ENCODE results near the gene MFRP.

The MFRP gene

DNA sequence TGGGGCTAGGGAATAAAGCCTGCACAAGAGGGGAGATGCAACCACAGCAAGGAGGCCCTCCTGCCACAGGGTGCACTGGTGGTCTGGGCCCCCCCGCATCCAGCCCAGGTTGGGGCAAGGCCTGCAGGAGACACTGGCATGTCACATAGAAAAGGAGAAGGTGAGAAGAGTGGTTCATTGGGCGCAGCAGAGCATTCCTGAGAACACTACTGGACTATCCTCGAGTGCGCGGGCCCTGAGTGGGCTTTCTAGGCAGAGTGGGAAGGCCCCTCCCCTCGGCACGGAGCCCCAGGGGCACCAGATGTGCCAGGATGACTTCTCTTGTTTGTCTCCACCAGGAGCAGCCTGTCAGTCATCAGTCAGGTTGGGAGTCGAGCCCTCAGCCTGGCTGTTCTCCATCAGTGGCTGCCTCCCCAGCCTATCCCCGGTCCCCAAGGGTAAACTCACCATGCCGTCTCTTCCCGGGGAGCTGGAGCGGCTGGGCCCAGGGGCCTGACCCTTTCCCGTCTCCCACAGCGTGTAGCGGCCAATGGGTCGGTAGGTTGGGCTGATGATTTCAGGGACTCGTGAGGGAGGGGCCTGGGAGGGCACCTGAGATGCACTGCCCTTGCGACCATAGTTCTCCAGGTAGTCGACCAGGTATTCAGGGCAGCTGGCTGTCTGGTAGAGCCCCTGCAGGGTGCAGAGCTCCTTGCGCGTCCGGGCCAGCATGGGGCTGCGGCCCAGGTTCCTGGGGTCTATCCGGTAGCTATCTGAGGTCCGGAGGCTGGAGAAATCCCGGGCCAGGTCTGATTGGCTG lies 26.0 kb upstream of the MFRP start:
- no peaks in the 10 kb centered on the region for H3K27me3 ChIP-seq (ENCODE audit: insufficient read depth, low read length)
- peaks cover 35% of the 10 kb centered on the region for H3K4me1 ChIP-seq (ENCODE audit: insufficient read depth, low read length)
- H3K4me3 ChIP-seq (ENCODE audit: low read length): no peak overlapping the region
- 93% methylated on average over 26 of the region's 26 CpGs for WGBS
- H3K9ac ChIP-seq (ENCODE audit: low read depth, low read length): no peak overlapping the region
- H3K36me3 ChIP-seq (ENCODE audit: insufficient read depth, low read length): no peaks in the 10 kb centered on the region
- H3K9me3 ChIP-seq (ENCODE audit: insufficient read depth, low read depth, low read length): no peaks in the 10 kb centered on the region
- no peak overlapping the region for H3K27ac ChIP-seq (ENCODE audit: low read depth, low read length)

DNA sequence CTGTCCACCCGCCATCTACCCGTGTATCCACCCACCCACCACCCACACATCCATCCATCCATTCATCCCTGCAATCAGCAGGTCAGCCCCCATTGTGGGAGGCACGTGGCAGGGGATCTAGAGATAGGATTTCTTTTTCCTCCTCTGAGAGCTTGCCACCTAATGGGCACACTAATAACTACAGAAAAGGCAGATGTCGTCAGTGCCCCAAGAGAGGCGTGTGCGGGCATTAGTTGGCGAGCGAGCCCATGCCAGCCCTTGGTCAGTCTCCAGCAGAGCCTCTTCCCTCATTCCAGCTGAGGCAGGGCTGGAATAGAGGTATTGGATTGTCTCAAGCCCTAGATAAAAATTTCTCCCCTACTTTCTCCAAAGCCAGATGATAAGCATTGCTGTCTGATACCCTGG lies 25.3 kb upstream of the MFRP start:
- Histone ChIP-seq H3K4me1 (ENCODE audit: insufficient read depth, low read length) (peaks cover 32% of the 10 kb centered on the region), H3K36me3 (ENCODE audit: insufficient read depth, low read length) (no peaks in the 10 kb centered on the region), H3K27ac (ENCODE audit: low read depth, low read length) (no peak overlapping the region), H3K9ac (ENCODE audit: low read depth, low read length) (no peak overlapping the region), H3K27me3 (ENCODE audit: insufficient read depth, low read length) (no peaks in the 10 kb centered on the region), H3K4me3 (ENCODE audit: low read length) (no peak overlapping the region), H3K9me3 (ENCODE audit: insufficient read depth, low read depth, low read length) (no peaks in the 10 kb centered on the region)
- 79% methylated on average over 8 of the region's 8 CpGs for WGBS

DNA sequence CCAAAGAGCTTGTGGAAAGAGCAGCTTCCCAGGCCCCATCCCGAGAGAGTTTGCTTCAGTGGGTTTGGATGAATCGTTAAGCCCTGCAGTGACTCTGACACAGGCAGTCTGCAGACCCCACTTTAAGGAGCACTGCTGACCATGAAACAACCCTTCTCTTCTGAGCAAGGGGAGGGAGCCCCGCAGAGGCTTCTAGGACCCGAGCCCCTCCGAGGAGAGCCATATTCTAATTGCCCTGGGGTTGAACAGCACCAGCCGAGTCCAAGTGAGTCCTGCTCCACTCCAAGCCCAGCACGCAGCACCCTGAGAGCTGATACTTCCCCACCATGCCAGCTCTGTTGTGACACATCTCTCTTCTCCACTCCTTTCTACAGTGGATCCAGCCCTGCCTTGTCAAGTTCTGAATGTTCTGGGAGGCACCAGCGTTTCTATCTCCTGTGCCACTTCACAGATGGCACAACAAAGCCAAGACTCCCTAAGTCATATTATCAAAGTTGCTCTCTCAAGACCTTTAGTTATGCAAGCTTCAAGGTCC lies 24.6 kb upstream of the MFRP start:
- 80% methylated on average over 8 of the region's 8 CpGs for WGBS
- Histone ChIP-seq H3K9ac (ENCODE audit: low read depth, low read length) (no peak overlapping the region), H3K4me1 (ENCODE audit: insufficient read depth, low read length) (peaks cover 27% of the 10 kb centered on the region), H3K27ac (ENCODE audit: low read depth, low read length) (no peak overlapping the region), H3K4me3 (ENCODE audit: low read length) (no peak overlapping the region), H3K27me3 (ENCODE audit: insufficient read depth, low read length) (no peaks in the 10 kb centered on the region), H3K36me3 (ENCODE audit: insufficient read depth, low read length) (no peaks in the 10 kb centered on the region), H3K9me3 (ENCODE audit: insufficient read depth, low read depth, low read length) (no peaks in the 10 kb centered on the region)

DNA sequence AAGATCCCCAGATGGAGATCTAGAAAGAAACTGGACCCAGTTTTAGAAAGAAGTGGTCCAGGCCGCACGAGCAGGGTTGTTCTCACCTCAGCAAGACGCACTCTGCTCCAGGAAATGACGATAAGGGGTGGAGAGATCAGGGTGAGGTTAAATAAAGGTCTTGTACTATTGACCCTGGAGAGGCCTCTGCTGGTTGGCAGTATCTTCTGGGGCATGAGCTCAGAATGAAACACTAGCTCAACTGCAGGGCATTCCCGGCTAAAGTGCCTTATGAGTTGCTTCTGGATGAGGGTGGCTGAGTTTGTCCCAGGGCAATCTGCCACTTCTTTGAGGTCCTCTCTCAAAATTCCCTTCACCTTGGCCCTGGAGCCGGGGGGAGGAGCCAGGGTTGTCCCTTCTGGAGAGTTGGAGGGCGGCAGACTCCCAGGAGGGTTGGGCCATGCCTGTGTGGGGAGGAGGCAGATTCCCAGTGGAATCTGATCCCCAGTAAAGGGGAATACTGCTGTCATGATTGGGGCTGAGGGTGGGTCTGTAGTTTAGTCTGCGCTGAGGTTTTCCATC lies 24.1 kb upstream of the MFRP start:
- Histone ChIP-seq H3K9me3 (ENCODE audit: insufficient read depth, low read depth, low read length) (no peaks in the 10 kb centered on the region), H3K4me3 (ENCODE audit: low read length) (no peak overlapping the region), H3K27me3 (ENCODE audit: insufficient read depth, low read length) (peaks cover 2% of the 10 kb centered on the region), H3K36me3 (ENCODE audit: insufficient read depth, low read length) (no peaks in the 10 kb centered on the region), H3K4me1 (ENCODE audit: insufficient read depth, low read length) (peaks cover 21% of the 10 kb centered on the region), H3K27ac (ENCODE audit: low read depth, low read length) (no peak overlapping the region), H3K9ac (ENCODE audit: low read depth, low read length) (no peak overlapping the region)
- 75% methylated on average over 8 of the region's 8 CpGs for WGBS

DNA sequence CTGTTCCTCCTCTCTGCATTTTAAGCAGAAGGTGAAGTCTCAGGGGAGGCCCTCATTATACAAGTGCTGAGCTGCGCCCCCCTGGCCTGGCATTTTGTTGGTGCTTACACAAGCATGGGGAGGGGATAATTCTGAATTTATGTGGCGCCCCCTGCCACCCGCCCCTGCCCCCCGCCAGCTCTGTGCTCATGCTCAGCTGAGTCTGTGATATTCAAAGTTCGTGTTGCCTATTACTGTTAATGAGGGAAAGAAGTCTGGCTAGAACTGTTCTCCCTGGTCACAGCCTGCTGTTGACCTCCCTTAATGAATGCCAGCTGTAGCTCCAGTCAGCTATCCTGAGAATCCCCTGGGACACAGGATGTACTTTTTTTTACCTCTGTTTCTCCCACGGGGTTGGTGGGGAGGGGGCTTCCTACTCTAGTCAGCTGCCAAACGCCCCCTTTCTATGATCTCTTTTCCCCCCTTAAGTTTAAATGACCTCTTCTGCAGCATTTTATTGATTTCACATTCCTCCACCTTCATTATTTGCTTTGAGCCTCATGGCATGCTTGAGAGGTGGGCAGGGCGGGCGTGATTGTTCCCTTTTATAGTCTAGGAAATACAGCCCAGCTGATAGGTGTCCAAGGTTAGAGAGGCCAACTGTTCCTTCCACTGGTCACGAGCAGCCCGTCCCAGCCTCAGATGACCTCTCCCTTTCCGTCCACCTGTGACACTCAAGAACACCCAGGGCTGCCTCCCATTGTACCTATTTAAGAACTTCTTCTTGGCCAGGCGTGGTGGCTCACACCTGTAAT lies 22.8 kb upstream of the MFRP start:
- Histone ChIP-seq H3K27me3 (ENCODE audit: insufficient read depth, low read length) (peaks cover 14% of the 10 kb centered on the region), H3K36me3 (ENCODE audit: insufficient read depth, low read length) (no peaks in the 10 kb centered on the region), H3K9me3 (ENCODE audit: insufficient read depth, low read depth, low read length) (no peaks in the 10 kb centered on the region), H3K27ac (ENCODE audit: low read depth, low read length) (no peak overlapping the region), H3K4me3 (ENCODE audit: low read length) (no peak overlapping the region), H3K4me1 (ENCODE audit: insufficient read depth, low read length) (peaks cover 19% of the 10 kb centered on the region), H3K9ac (ENCODE audit: low read depth, low read length) (no peak overlapping the region)
- WGBS: 85% methylated on average over 13 of the region's 13 CpGs

DNA sequence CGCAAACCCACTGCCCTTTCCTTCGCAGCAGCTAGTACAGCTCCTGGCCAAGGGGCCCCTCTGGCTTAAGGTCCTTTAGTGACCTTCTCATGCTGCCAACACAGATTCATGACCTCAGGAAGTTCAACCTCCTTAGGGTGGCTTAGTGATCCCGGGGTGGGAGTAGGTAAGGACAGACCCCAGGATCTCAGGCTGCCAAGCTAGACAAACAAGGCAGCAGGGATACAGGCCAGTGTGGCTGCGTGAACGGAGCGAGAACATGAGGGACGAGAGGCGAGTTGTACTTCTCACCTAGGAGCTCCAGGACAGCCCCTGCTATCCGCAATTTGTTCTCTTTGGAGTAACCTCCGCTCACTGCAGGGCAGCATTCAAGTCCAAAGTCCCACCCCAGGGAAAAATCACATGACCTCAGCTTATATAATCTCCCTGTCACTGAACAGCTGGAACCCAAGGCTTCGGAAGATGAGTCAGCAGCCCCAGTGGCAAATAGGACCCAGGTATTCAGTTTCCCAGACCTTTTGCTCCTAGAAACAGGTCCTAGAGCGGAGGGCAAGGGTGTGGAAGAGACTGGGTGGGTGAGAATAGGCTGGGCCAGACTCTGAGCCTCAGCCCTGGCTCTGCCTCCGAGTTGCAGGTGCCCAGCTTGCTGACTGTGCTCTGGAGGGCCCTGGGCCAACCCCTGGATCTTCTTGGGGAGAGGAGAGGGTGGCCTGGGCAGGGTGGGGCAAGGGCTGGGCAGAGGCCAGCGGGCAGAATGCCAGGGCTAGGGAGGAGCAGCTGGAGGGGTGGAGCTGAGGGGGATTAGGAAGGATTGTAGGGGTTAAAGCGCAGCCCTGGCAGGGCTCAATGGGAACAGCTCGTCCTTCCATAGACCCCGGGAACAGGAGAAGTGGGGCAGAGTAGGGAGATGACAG lies 21.9 kb upstream of the MFRP start:
- Histone ChIP-seq H3K9ac (ENCODE audit: low read depth, low read length) (no peak overlapping the region), H3K27ac (ENCODE audit: low read depth, low read length) (no peak overlapping the region), H3K4me3 (ENCODE audit: low read length) (no peak overlapping the region), H3K27me3 (ENCODE audit: insufficient read depth, low read length) (peaks cover 22% of the 10 kb centered on the region), H3K4me1 (ENCODE audit: insufficient read depth, low read length) (peaks cover 18% of the 10 kb centered on the region), H3K36me3 (ENCODE audit: insufficient read depth, low read length) (no peaks in the 10 kb centered on the region), H3K9me3 (ENCODE audit: insufficient read depth, low read depth, low read length) (no peaks in the 10 kb centered on the region)
- WGBS: 73% methylated on average over 17 of the region's 17 CpGs

DNA sequence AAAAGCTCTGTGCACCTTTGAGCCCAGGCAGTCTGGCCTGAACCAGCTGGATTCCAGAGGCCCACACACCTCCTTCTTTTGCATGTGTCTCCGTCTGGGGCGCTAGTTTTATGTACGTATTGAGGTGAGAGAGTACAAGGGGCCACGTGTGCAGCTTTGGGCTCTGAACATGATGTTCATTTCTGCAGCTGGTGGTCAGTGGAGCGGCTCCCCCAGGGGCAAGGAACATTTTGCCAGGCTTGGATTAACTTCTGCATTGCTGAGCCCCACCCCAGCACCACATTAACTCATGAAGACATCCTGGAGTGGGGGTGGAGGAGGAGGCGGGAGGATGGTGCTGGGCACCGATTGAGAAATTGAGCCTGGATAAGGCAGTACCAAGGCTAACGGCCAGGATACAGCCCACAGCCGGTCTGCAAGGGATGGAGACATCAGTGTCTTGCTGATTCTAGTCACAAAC lies 21.2 kb upstream of the MFRP start:
- Histone ChIP-seq H3K4me3 (ENCODE audit: low read length) (no peak overlapping the region), H3K9me3 (ENCODE audit: insufficient read depth, low read depth, low read length) (no peaks in the 10 kb centered on the region), H3K36me3 (ENCODE audit: insufficient read depth, low read length) (no peaks in the 10 kb centered on the region), H3K4me1 (ENCODE audit: insufficient read depth, low read length) (peaks cover 24% of the 10 kb centered on the region), H3K27ac (ENCODE audit: low read depth, low read length) (no peak overlapping the region), H3K9ac (ENCODE audit: low read depth, low read length) (no peak overlapping the region), H3K27me3 (ENCODE audit: insufficient read depth, low read length) (peaks cover 29% of the 10 kb centered on the region)
- 86% methylated on average over 9 of the region's 9 CpGs for WGBS

DNA sequence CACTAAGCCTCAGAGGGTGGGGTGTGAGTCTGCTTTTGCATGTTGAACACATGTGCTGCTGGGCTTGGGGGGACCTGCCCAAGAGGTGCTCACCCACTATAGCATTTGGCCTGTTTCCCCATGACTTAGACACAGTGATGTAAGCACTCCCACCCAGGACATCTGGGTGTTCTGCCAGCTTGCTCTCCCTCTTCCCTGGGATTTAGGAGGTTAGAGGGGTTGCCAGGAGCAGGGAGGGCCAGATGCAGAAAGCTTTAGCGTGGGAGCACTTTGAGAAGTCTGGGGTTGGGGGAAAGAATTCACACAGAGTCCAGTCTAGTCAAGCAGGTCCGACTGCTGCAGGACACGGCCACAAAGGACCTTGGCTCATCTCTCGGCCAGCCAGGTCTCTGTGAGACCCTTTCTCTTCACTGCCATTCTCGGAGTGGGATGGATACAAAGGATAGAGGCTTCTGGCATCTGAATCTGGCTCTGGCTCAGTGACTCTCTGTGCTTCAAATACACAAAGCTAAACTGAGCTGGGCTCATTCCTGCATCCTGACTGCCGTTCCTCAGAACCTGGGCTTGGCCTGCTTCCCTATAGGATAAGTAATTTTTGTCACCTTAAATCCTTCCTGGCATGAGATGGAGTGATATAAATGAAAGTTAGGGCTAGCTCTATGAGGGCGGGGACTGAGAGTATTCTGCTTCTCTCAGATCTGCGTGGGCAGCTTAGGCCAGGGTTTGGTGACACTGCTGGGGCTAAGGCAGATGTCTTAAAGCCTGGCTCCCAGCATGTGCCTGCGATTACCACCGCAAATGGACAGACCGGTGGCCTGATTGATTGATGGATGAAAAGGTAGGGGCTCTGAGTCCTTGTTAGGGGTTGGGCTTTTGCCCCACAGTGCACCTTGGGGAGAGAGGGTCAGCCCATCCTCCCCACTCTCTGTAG lies 20.4 kb upstream of the MFRP start:
- 89% methylated on average over 11 of the region's 11 CpGs for WGBS
- H3K36me3 ChIP-seq (ENCODE audit: insufficient read depth, low read length): no peaks in the 10 kb centered on the region

DNA sequence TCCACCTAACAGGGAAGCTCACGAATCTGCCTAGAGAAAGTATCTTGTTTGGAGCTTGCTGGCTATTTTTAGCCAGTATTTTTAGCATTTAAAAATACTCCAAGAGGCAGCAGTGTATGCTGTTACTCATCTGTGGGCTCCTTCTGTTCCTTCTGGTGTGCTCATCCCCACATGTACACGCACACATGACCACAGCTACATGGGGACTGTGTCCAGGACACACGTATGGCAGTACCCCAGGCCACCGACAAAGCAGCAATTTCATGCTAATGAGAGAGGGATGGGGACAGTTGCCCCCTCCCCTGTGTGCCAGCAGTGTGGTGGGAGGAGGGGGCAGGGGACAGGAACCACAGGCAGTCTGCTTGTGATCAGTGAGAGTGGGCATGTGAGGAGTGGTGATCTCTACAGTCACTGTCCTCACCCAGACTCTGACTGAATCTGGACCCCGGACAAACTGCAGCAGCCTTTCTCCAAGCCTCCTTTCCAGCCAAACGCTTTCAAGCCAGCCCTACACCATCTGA lies 18.6 kb upstream of the MFRP start:
- Histone ChIP-seq H3K27me3 (ENCODE audit: insufficient read depth, low read length) (peaks cover 40% of the 10 kb centered on the region), H3K4me3 (ENCODE audit: low read length) (no peak overlapping the region), H3K27ac (ENCODE audit: low read depth, low read length) (no peak overlapping the region), H3K4me1 (ENCODE audit: insufficient read depth, low read length) (peaks cover 37% of the 10 kb centered on the region), H3K9me3 (ENCODE audit: insufficient read depth, low read depth, low read length) (no peaks in the 10 kb centered on the region), H3K36me3 (ENCODE audit: insufficient read depth, low read length) (no peaks in the 10 kb centered on the region), H3K9ac (ENCODE audit: low read depth, low read length) (no peak overlapping the region)
- WGBS: 77% methylated on average over 6 of the region's 6 CpGs

More for the DNA sequence above, 20.4 kb upstream of the MFRP start:
- Histone ChIP-seq H3K4me3 (ENCODE audit: low read length) (no peak overlapping the region), H3K9me3 (ENCODE audit: insufficient read depth, low read depth, low read length) (no peaks in the 10 kb centered on the region), H3K27me3 (ENCODE audit: insufficient read depth, low read length) (peaks cover 36% of the 10 kb centered on the region), H3K27ac (ENCODE audit: low read depth, low read length) (no peak overlapping the region), H3K9ac (ENCODE audit: low read depth, low read length) (no peak overlapping the region), H3K4me1 (ENCODE audit: insufficient read depth, low read length) (peaks cover 30% of the 10 kb centered on the region)
